ENCODE results near the gene CIAO2A. TPM values are rescaled to one million over a fixed set of nuclear protein-coding genes. Genes with fewer than 3 reads are reported as not detected.

Gene CIAO2A
- total RNA-seq, 1 experiment from 2014 or later, result 74.4 TPM

DNA sequence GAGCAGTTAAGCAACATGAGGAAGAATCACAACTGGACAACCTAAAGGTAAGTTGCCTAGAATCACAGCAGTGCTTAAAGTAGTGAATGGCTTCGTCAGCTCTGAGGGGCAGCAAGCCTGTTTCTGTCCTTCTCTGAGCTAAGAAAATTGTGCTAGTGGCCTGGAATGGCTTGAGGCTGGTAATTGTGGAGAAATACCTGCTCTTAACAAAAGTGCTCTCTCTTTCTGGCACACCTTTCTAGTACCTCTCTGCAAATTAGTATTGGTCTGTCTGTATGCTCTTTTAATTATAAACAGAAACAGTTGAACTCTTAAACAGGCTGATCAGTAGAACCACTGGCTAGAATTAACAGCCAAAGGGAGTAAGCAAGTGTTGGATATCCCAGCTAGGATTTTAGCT, 13.7 kb upstream of the CIAO2A start:
- H3K9me3 Mint-ChIP-seq, result no peaks in the 10 kb centered on the region
- no peaks in the 10 kb centered on the region for H4K20me1 ChIP-seq (ENCODE audit: control insufficient read depth, insufficient read depth, insufficient read length)

More for the DNA sequence above, 13.7 kb upstream of the CIAO2A start:
- Histone ChIP-seq H3K27ac (ENCODE audit: insufficient read length, low read depth, low read length) (no peak overlapping the region), H3K27me3 (ENCODE audit: insufficient read depth, low read length) (no peaks in the 10 kb centered on the region), H3K9ac (ENCODE audit: extremely low read depth, insufficient read length, low read length) (no peak overlapping the region), H2BK5ac (ENCODE audit: insufficient read length, low read length) (no peak overlapping the region), H3K14ac (ENCODE audit: insufficient read depth, low read length) (no peak overlapping the region), H3K18ac (ENCODE audit: insufficient read length, low read depth, low read length) (no peak overlapping the region), H3T11ph (ENCODE audit: low read length) (no peak overlapping the region), H3K79me1 (ENCODE audit: insufficient read depth, low read depth, low read length, poor library complexity, severe bottlenecking) (peaks cover 2% of the 10 kb centered on the region), H2AFZ (ENCODE audit: low read length) (no peak overlapping the region), H3K23ac (ENCODE audit: insufficient read length, low read depth, low read length) (no peak overlapping the region), H3K4me1 (ENCODE audit: insufficient read depth, low read length) (no peaks in the 10 kb centered on the region), H2BK12ac (ENCODE audit: insufficient read length, low read depth, low read length) (no peak overlapping the region), H3K4ac (ENCODE audit: low read depth, low read length) (no peak overlapping the region), H2AK5ac (ENCODE audit: insufficient read length, low read length) (no peak overlapping the region), H3K9me3 (ENCODE audit: control insufficient read depth, low read depth, low read length) (no peaks in the 10 kb centered on the region), H4K5ac (ENCODE audit: insufficient read length, low read depth, low read length) (no peak overlapping the region), H2BK120ac (ENCODE audit: low read depth, low read length, poor library complexity, severe bottlenecking) (no peak overlapping the region), H4K8ac (replicated peaks; ENCODE audit: insufficient read length, low read depth, low read length) (no peak overlapping the region), H2BK20ac (ENCODE audit: low read depth, low read length, poor library complexity, severe bottlenecking) (no peak overlapping the region), H3K79me2 (ENCODE audit: insufficient read depth, low read length) (no peaks in the 10 kb centered on the region; the same call in 1 of the 2 replicates), H3K4me2 (ENCODE audit: insufficient read depth, insufficient read length, low read length) (no peak overlapping the region), H4K91ac (ENCODE audit: insufficient read length, low read depth, low read length) (no peak overlapping the region), H3K56ac (ENCODE audit: insufficient read length, low read depth, low read length) (no peak overlapping the region), H3K23me2 (ENCODE audit: insufficient read length, low read depth, low read length, poor library complexity, severe bottlenecking) (no peaks in the 10 kb centered on the region), H2BK15ac (ENCODE audit: low read depth, low read length) (no peak overlapping the region)
- WGBS (ENCODE audit: extremely low coverage, insufficient read length, low lambda C conversion rate), result no CpG with 5 or more reads among the region's 1 CpG
- DNase-seq, result no peak
- H3K4me1 Mint-ChIP-seq, result peaks cover 7 to 9% of the 10 kb centered on the region in 2 experiments
- no peak overlapping the region for H3K4me3 Mint-ChIP-seq
- TF ChIP-seq CTCF (conservative IDR thresholded peaks at IDR 0.05), result no peak
- H3K36me3 Mint-ChIP-seq (ENCODE audit: insufficient read depth in 1 of 3, low read depth in 3 of 3), result peaks cover 0 to 1% (median 0%) of the 10 kb centered on the region in 3 experiments; a peak in 2 of 7 replicates
- no peaks in the 10 kb centered on the region for H3K27me3 Mint-ChIP-seq (ENCODE audit: low read depth)
- H3K27ac Mint-ChIP-seq, result no peak overlapping the region; a peak in 1 of 7 replicates

All from H9 (cell line).